K562 treated with DMSO at 1 percent for 4 hours (cell line): ENCODE data around the gene ZNF200. TPM values are rescaled to one million over a fixed set of nuclear protein-coding genes. Genes with fewer than 3 reads are reported as not detected.

Source experiments
- total RNA-seq: library from RNA; unstranded; fragments of 300-600 nt; gene quantifications from 2 replicates; pipeline ENCODE4 v1.2.3, GENCODE V29; 2022; ENCODE audit not compliant: insufficient read depth

The ZNF200 gene, protein sequence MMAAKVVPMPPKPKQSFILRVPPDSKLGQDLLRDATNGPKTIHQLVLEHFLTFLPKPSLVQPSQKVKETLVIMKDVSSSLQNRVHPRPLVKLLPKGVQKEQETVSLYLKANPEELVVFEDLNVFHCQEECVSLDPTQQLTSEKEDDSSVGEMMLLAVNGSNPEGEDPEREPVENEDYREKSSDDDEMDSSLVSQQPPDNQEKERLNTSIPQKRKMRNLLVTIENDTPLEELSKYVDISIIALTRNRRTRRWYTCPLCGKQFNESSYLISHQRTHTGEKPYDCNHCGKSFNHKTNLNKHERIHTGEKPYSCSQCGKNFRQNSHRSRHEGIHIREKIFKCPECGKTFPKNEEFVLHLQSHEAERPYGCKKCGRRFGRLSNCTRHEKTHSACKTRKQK
- total RNA-seq: 8.6 and 14.7 TPM in 2 replicates

GRCh38 chr16:3234857-3235561 is at the start of gene ZNF200:
Gene ZNF200, minus strand, starts transcription at chr16:3235158. Its CDS starts 1,403 bp downstream, at chr16:3233755.

DNA sequence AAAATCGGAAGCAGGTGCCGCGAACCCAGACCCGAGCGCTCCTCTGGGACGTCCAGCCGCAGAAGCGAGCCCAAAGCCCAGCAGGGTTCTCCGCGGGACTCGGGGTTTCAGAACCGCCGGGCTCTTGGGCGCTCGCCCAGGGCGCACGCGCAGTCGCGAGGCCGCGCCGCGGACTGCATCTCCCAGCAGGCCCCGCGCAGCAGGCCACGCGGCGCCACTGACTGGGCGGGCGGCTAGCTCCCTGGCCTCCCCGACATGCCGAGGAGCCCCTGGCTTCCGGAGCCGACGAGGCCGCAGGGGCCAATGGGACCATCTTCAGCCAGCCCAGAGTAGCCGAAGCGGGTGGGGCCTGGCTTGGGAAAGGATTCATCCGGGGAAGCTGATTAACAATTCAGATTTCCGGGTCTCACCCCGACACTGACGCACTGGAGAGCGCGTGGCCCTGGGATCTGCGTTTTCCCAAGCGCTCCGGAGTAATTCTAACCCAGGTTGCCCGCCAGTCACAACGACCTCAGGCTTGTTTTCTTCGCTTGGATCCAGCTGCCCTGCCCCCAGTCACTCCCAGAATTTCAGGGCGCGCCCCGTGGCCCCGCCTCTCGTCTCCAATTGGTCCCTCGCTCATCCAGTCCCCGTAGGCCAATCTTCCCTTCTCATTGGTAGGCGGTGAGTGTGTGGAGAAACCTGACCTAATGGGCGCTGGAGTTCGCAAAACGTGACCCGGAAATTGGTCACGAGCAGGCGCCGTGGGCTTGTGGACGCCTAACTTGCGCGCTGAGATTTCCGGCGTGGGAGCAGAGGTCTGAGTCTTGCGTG is 48.0 kb upstream of the ZNF200 start, which contains the start of gene ZNF263:
Gene ZNF263 (plus strand): TSS at position 762 of the 813 bp plus-strand sequence. CDS start 328 bp downstream, outside the sequence.

DNA sequence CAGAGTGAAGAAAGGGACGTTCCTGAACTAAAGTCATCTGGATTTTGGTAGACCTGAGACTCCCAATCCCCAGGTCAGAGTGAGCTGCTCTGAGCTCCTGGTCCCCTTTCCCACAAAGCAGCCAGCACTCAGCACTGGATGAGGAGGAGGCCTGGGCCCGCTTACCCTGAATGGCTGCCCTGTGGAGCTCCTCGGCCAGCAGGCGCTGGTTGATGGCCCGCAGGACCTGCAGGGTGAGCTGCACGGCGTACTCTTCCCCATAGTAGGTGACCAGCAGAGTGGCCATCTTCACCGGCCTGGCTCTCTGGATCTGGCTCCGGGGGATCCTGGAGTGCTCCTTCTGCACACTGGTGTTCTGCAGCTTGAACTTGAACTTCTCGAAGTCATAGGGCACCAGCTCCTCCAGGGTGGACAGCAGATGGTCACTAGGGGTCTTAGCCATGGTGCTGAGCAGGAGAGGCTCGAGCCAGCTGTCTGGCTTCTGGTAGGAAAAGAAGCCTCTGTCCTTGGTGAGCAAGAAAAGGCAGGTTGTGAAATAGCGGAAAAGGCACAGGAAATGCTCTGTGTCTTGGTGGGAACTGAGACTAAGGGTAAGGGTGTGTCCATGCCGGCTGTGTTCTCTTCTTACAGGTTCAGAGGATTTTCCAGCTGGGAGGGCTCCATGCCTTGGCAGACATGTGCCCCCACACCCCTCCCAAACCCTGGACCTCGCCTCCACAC is 21.3 kb upstream of the ZNF200 start, which contains the start of gene MEFV:
Gene MEFV (minus strand): TSS at position 488 of the 720 bp plus-strand sequence. CDS start 46 bp downstream, at position 442.

DNA sequence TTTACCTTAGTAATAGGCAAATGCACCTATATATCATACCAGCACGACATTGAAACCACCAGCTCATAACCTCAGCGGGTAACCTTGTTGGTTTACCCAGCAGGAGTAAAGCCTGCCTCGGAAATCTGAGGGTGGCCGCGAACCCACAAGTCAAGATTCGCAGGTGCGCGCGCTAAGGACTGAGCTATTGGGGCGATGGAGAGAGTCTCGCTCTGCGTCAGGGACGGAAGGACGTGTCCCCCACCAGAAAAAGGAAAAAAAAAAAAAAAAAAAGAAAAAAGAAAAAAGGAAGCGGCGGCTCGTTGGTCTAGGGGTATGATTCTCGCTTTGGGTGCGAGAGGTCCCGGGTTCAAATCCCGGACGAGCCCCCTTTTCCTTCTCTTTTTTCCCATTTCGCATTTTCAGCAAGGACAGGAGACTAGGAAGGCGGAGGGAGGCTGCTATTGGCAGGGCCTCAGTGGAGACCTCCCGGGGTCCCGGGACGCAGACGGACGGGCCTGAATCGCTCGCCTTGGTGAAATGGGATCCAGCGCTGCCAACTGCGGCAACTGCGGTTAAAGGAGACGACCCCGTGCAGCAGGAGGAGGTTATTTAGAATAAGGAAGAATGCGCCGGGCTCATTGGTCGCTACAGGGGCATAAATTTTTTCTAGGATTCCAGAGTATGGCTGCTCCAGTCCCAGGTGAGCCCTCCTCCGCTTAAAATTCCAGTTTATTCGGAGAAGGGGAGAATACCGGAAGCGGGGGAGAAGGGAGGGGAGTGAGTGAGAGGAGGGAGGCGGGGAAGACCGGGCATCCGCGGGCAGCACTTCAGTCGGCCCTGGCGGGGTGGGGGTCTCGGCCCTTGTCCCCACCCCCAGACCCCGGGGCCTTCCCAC is 46.9 kb downstream of the ZNF200 start, which contains the start of gene OR1F1:
Gene OR1F1 (plus strand): TSS at position 407 of the 877 bp plus-strand sequence.

Other genes starting within 250 kb of the ZNF200 start
- 3.2 and 4.8 TPM in 2 replicates for gene CLDN9, start 222.2 kb downstream of the ZNF200 start, total RNA-seq
- gene CLDN6, start 217.0 kb downstream of the ZNF200 start, total RNA-seq: 0.75 and 1.1 TPM in 2 replicates
- 18.9 and 26.6 TPM in 2 replicates for gene TNFRSF12A, start 214.8 kb downstream of the ZNF200 start, total RNA-seq
- gene HCFC1R1, start 211.2 kb downstream of the ZNF200 start, total RNA-seq: 29.9 and 38.3 TPM in 2 replicates
- gene THOC6, start 211.1 kb downstream of the ZNF200 start, total RNA-seq: 53.0 and 55.1 TPM in 2 replicates
- not detected in 2 replicates for gene BICDL2, start 198.2 kb downstream of the ZNF200 start, total RNA-seq
- gene MMP25, start 188.6 kb downstream of the ZNF200 start, total RNA-seq: not detected in 2 replicates
- 24.6 and 29.6 TPM in 2 replicates for gene IL32, start 169.5 kb downstream of the ZNF200 start, total RNA-seq
- not detected in 2 replicates for gene ZSCAN10, start 135.9 kb downstream of the ZNF200 start, total RNA-seq
- gene ZNF205, start 122.6 kb downstream of the ZNF200 start, total RNA-seq: 22.9 and 23.2 TPM in 2 replicates
- gene ZNF213, start 100.1 kb downstream of the ZNF200 start, total RNA-seq: 17.6 and 18.0 TPM in 2 replicates
- gene OR1F1, start 47.0 kb downstream of the ZNF200 start, total RNA-seq: not detected in 2 replicates
- not detected in 2 replicates for gene MEFV, start 21.5 kb upstream of the ZNF200 start, total RNA-seq
- gene ZNF263, start 48.3 kb upstream of the ZNF200 start, total RNA-seq: 27.5 and 30.6 TPM in 2 replicates
- gene TIGD7, start 70.3 kb upstream of the ZNF200 start, total RNA-seq: 0.86 and 0.98 TPM in 2 replicates
- 6.4 and 9.8 TPM in 2 replicates for gene ZNF75A, start 70.3 kb upstream of the ZNF200 start, total RNA-seq
- gene OR2C1, start 120.7 kb upstream of the ZNF200 start, total RNA-seq: not detected in 2 replicates
- gene ZSCAN32, start 165.8 kb upstream of the ZNF200 start, total RNA-seq: 10.3 and 11.8 TPM in 2 replicates
- gene ZNF174, start 166.1 kb upstream of the ZNF200 start, total RNA-seq: 10.9 and 14.2 TPM in 2 replicates
- gene ZNF597, start 208.3 kb upstream of the ZNF200 start, total RNA-seq: 0.34 and 0.56 TPM in 2 replicates
- gene NAA60, start 208.5 kb upstream of the ZNF200 start, total RNA-seq: 37.2 and 45.1 TPM in 2 replicates